ENCODE data around the gene MAG. TPM values are rescaled to one million over a fixed set of nuclear protein-coding genes. Genes with fewer than 3 reads are reported as not detected.
A peak's percentile ranks its signal among the peaks of the same experiment; 100 is the strongest.

Gene MAG
- total RNA-seq, 1 experiment from 2014 or later = not detected

- H3K56ac ChIP-seq (ENCODE audit: insufficient read length, low read depth, low read length) = no peak overlapping the region
- H3K27ac Mint-ChIP-seq = no peak overlapping the region; a peak in 1 of 7 replicates
- no peak overlapping the region for H3K4ac ChIP-seq (ENCODE audit: low read depth, low read length)
- peaks cover 4% of the 10 kb centered on the region for H3K23me2 ChIP-seq (ENCODE audit: insufficient read length, low read depth, low read length, poor library complexity, severe bottlenecking)
- H2BK20ac ChIP-seq (ENCODE audit: low read depth, low read length, poor library complexity, severe bottlenecking) = no peak overlapping the region
- no peak overlapping the region for H4K8ac ChIP-seq (replicated peaks; ENCODE audit: insufficient read length, low read depth, low read length)
- H2BK5ac ChIP-seq (ENCODE audit: insufficient read length, low read length) = no peak overlapping the region
- TF ChIP-seq CTCF (conservative IDR thresholded peaks at IDR 0.05) = no peak
- no peaks in the 10 kb centered on the region; a peak in 1 of 7 replicates for H3K36me3 Mint-ChIP-seq (ENCODE audit: insufficient read depth in 1 of 3, low read depth in 3 of 3)
- H3T11ph ChIP-seq (ENCODE audit: low read length) = no peak overlapping the region
- no peak overlapping the region for H3K18ac ChIP-seq (ENCODE audit: insufficient read length, low read depth, low read length)
- H3K9ac ChIP-seq (ENCODE audit: extremely low read depth, insufficient read length, low read length) = no peak overlapping the region
- H3K4me3 Mint-ChIP-seq = no peak overlapping the region
- H2BK12ac ChIP-seq (ENCODE audit: insufficient read length, low read depth, low read length) = no peak overlapping the region
- H2AFZ ChIP-seq (ENCODE audit: low read length) = no peak overlapping the region
- H4K91ac ChIP-seq (ENCODE audit: insufficient read length, low read depth, low read length) = no peak overlapping the region
- peak; percentile 19 for DNase-seq
- H3K27me3 ChIP-seq (ENCODE audit: insufficient read depth, low read length) = no peaks in the 10 kb centered on the region
- no peaks in the 10 kb centered on the region for H3K9me3 ChIP-seq (ENCODE audit: control insufficient read depth, low read depth, low read length)
- WGBS (ENCODE audit: extremely low coverage, insufficient read length, low lambda C conversion rate) = no CpG with 5 or more reads among the region's 7 CpGs
- no peak overlapping the region for H3K27ac ChIP-seq (ENCODE audit: insufficient read length, low read depth, low read length)
- no peak overlapping the region for H3K14ac ChIP-seq (ENCODE audit: insufficient read depth, low read length)
- H2BK15ac ChIP-seq (ENCODE audit: low read depth, low read length) = no peak overlapping the region
- H3K23ac ChIP-seq (ENCODE audit: insufficient read length, low read depth, low read length) = no peak overlapping the region
- H2AK5ac ChIP-seq (ENCODE audit: insufficient read length, low read length) = no peak overlapping the region
- peaks cover 9 to 19% of the 10 kb centered on the region in 2 experiments for H3K4me1 Mint-ChIP-seq
- H3K79me1 ChIP-seq (ENCODE audit: insufficient read depth, low read depth, low read length, poor library complexity, severe bottlenecking) = no peaks in the 10 kb centered on the region
- no peak overlapping the region for H3K4me2 ChIP-seq (ENCODE audit: insufficient read depth, insufficient read length, low read length)
- H4K20me1 ChIP-seq (ENCODE audit: control insufficient read depth, insufficient read depth, insufficient read length) = no peaks in the 10 kb centered on the region
- H3K9me3 Mint-ChIP-seq = no peaks in the 10 kb centered on the region
- no peak overlapping the region for H4K5ac ChIP-seq (ENCODE audit: insufficient read length, low read depth, low read length)
- no peaks in the 10 kb centered on the region for H3K79me2 ChIP-seq (ENCODE audit: insufficient read depth, low read length)
- no peak overlapping the region for H2BK120ac ChIP-seq (ENCODE audit: low read depth, low read length, poor library complexity, severe bottlenecking)
- H3K27me3 Mint-ChIP-seq (ENCODE audit: low read depth) = peaks cover 45% of the 10 kb centered on the region
- no peaks in the 10 kb centered on the region; the same call in 1 of the 2 replicates for H3K4me1 ChIP-seq (ENCODE audit: insufficient read depth, low read length)
Measured at GRCh38 chr19:35350591-35350990, 58.6 kb downstream of the MAG start.

Data from H9 (cell line).